ENCODE results near the gene IGFBP2. TPM values are rescaled to one million over a fixed set of nuclear protein-coding genes. Genes with fewer than 3 reads are reported as not detected.

IGFBP2 gene
- total RNA-seq, 4 donors from 2014 or later: 59.5 to 398 (median 102) TPM

GRCh38 chr2:216637472-216637871 lies 4.3 kb downstream of the IGFBP2 start:
- no peak for DNase-seq
- no peak overlapping the region for H3K4me3 ChIP-seq
- no peaks in the 10 kb centered on the region for H3K36me3 ChIP-seq
- no peaks in the 10 kb centered on the region for H3K9me3 ChIP-seq
- no peaks in the 10 kb centered on the region for H3K4me1 ChIP-seq
- H3K27me3 ChIP-seq: no peaks in the 10 kb centered on the region
- TF ChIP-seq POLR2A (IDR thresholded peaks at IDR 0.05): no peak
- TF ChIP-seq, protein P1, sequence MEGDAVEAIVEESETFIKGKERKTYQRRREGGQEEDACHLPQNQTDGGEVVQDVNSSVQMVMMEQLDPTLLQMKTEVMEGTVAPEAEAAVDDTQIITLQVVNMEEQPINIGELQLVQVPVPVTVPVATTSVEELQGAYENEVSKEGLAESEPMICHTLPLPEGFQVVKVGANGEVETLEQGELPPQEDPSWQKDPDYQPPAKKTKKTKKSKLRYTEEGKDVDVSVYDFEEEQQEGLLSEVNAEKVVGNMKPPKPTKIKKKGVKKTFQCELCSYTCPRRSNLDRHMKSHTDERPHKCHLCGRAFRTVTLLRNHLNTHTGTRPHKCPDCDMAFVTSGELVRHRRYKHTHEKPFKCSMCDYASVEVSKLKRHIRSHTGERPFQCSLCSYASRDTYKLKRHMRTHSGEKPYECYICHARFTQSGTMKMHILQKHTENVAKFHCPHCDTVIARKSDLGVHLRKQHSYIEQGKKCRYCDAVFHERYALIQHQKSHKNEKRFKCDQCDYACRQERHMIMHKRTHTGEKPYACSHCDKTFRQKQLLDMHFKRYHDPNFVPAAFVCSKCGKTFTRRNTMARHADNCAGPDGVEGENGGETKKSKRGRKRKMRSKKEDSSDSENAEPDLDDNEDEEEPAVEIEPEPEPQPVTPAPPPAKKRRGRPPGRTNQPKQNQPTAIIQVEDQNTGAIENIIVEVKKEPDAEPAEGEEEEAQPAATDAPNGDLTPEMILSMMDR (IDR thresholded peaks at IDR 0.05): no peak
- peak overlapping the region in 1 of 2 donors; percentile 59 for H3K27ac ChIP-seq
- intact Hi-C loops (cut with DNase I; ENCODE audit: low total_unique reads): no loop called here

DNA sequence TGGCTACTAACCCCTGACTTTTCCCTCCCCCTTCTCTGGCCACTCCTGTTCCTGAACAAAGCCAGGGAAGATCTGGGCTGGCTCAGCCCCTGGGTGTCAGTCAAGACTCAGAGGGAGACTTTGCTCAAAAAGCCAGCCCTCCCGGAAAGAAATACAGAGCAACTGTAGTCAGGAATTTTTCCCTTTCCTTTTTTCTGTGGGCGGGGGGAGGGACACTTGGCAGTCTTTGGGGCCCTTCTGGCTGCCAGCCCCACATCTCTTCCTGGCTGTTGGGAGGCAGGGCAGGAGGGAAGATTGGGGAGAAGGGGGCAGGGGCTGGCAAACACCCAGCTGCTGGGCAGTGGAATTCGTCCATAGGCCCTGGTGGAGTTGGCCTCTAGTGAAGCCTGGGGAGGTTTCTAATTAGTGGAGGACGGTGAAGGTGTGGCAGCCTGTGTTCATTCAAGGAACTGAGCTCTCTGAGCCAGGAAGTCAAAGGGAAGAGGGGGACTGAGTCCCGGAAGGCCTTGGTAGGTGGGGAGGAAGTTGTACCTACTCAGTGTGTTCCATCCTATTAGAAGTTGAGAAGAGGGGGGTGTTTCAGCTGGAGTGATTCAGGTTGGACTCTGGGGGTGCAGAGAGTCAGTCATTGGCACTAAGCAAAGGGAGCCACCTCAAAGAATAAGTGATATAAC lies 10.9 kb downstream of the IGFBP2 start:
- Histone ChIP-seq H3K27ac (peak overlapping the region; percentile 37 to 57), H3K9me3 (no peaks in the 10 kb centered on the region), H3K27me3 (no peaks in the 10 kb centered on the region), H3K36me3 (no peaks in the 10 kb centered on the region), H3K4me1 (peaks cover 0 to 7% of the 10 kb centered on the region in 2 donors), H3K4me3 (no peak overlapping the region)
- DNase-seq: no peak
- intact Hi-C loops (cut with DNase I; ENCODE audit: low total_unique reads): no loop called here
- TF ChIP-seq POLR2A (IDR thresholded peaks at IDR 0.05): no peak
- TF ChIP-seq, protein P1 (IDR thresholded peaks at IDR 0.05): no peak

DNA sequence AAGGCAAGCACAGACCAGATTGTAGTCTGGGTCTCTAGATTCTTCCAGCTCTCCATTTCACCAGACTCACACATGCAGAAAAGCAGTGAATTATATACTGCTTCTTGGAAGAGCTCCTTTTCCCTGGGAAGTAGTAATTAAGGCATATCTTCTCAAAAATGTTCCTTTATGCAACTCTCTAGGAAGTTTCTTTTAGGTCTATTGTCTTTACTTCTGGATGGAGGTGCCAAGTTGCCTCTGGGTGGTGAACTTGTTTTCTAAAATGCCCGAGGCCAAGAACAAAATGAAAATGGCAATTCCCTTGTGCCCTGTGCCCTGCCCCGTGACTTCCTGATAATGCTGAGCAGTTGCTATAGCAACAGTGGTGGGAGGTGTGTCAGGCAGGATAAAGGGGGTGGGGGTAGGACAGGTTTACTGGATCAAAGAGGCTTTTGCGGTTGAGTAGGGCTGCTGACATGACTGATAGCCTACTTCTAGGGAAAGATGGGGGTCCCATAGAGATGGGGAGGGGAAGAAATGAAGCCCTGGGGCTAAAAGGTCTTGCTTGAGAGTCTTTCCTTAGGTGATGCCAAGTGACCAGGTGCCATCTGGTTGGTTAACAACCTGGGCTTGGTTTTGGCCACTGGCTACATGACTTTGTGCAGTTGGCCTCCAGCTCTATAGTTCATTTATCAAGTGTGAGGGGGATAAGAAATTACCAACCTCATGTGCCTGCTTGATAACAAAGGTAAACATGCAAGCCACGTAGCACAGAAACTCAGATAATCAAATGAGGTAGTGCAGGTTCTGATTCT lies 11.8 kb downstream of the IGFBP2 start:
- TF ChIP-seq, protein P1 (IDR thresholded peaks at IDR 0.05): no peak
- no peak for TF ChIP-seq POLR2A (IDR thresholded peaks at IDR 0.05)
- no peaks in the 10 kb centered on the region for H3K9me3 ChIP-seq
- H3K4me1 ChIP-seq: peaks cover 0 to 7% of the 10 kb centered on the region in 2 donors
- H3K36me3 ChIP-seq: no peaks in the 10 kb centered on the region
- H3K27me3 ChIP-seq: no peaks in the 10 kb centered on the region
- H3K4me3 ChIP-seq: no peak overlapping the region
- H3K27ac ChIP-seq: peak overlapping the region; percentile 37 to 57
- no peak for DNase-seq
- intact Hi-C loops (cut with DNase I; ENCODE audit: low total_unique reads): no loop called here

- no peak for TF ChIP-seq POLR2A (IDR thresholded peaks at IDR 0.05)
- TF ChIP-seq, protein P1 (IDR thresholded peaks at IDR 0.05): no peak
- H3K27me3 ChIP-seq: no peaks in the 10 kb centered on the region
- H3K36me3 ChIP-seq: no peaks in the 10 kb centered on the region
- no peak overlapping the region for H3K27ac ChIP-seq
- no peak overlapping the region for H3K4me3 ChIP-seq
- no peaks in the 10 kb centered on the region for H3K9me3 ChIP-seq
- DNase-seq: no peak
- H3K4me1 ChIP-seq: peaks cover 0 to 7% of the 10 kb centered on the region in 2 donors
- intact Hi-C loops (cut with DNase I; ENCODE audit: low total_unique reads): no loop called here
Observed at GRCh38 chr2:216645636-216645950, 12.4 kb downstream of the IGFBP2 start.

DNA sequence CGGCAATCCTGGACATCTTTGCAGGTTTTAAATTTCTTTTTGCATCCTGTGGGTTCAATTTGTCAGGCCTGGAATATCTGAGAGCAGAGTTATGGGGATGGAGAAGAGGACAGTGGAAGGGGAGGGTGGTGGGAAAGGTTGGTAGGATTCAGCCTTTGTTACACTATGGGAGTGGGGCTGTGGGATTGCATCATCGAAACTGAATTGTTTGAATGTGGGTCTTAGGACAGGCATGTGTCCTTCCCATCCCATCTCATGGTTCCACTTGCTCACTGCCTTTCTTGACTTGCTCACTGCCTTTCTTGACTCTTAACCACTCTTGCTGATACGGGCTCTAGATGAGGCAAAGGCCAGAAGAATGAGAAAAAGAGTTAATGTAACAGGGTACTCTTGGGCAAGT lies 12.9 kb downstream of the IGFBP2 start:
- Histone ChIP-seq H3K27me3 (no peaks in the 10 kb centered on the region), H3K27ac (no peak overlapping the region), H3K4me3 (no peak overlapping the region), H3K4me1 (peaks cover 0 to 7% of the 10 kb centered on the region in 2 donors), H3K36me3 (no peaks in the 10 kb centered on the region), H3K9me3 (no peaks in the 10 kb centered on the region)
- TF ChIP-seq POLR2A (IDR thresholded peaks at IDR 0.05): no peak
- TF ChIP-seq, protein P1 (IDR thresholded peaks at IDR 0.05): no peak
- DNase-seq: no peak
- intact Hi-C loops (cut with DNase I; ENCODE audit: low total_unique reads): no loop called here

All from uterus (tissue), 4 donors.